Mesenteric fat pad (tissue), 1 donor: Measurements from ENCODE around the gene MRPL46. TPM values are rescaled to one million over a fixed set of nuclear protein-coding genes. Genes with fewer than 3 reads are reported as not detected.

Source experiments
- DNase-seq: peaks from one replicate; pipeline ENCODE4 v3.0.0-alpha.2; 2020; ENCODE audit warnings: low spot score
- long read RNA-seq: library from polyadenylated mRNA; unstranded; transcript quantifications from one replicate; pipeline ENCODE4 v2.0.0, GENCODE V29; 2020
- total RNA-seq: library from RNA; stranded (reverse); fragmentation: NEBNext Ultra II Directional; extraction: Animal tissue kit (Norgen Biotek cat#: 25700); gene quantifications from one replicate; pipeline ENCODE4 v1.2.1, GENCODE V29; 2021
- donor health status: DM: yes; HTN: yes; CAD: no.

MRPL46 gene
- 50.8 TPM for total RNA-seq
- long read RNA-seq, transcript MRPL46-201 (4 exons, 1,019 nt), result major isoform, 68 of 73 reads
- long read RNA-seq, partial matches to known transcripts, result 0 of 73 reads
- long read RNA-seq, other reads (novel, unspliced or antisense), result 5 of 73 reads

DNA sequence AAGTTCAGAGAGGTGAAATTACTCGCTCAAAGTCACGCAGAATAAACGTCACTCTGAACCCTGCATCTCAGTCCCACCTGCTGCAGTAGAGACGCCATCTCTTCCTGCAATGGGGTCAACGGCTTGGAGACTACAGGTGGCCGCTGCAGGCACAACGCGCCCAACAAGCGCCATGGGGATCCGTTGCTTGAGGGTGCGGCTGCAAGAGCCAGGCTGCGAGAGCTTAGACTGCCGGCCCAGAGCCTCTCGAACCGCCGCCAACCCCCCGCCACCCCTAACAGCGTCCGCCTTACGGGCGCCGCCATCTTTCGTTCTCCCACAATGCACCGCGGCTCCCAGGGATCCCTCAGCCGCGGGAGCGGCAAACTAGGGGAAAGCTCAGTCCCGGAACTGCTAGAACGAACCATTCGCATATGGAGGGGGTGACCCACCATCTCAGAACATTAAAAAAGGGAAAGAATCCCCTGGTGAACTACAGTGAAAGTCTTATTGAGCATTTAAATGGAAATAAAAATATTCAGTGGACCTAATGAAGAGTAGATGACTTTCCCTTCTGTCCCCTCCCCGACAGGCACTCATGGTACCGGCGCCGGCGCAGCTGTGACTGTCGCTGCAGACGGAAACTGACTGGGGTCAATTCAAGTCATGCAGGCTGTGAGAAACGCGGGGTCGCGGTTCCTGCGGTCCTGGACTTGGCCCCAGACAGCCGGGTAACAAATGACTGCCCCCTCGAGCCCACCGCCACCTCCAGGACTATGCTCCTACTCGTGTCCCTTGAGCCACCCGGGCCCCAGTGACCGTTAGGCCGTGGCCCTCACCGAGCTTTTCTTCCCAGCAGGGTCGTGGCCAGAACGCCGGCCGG is at the start of gene MRPL46, which contains the start of gene MRPS11:
Gene MRPL46 (minus strand): TSS at position 316 of the 862 bp plus-strand sequence. CDS start 11 bp downstream, at position 305.
Gene MRPS11 (plus strand): TSS at position 636 of the 862 bp plus-strand sequence. CDS start 10 bp downstream, at position 646.
- DNase-seq, result peak; percentile 94

DNA sequence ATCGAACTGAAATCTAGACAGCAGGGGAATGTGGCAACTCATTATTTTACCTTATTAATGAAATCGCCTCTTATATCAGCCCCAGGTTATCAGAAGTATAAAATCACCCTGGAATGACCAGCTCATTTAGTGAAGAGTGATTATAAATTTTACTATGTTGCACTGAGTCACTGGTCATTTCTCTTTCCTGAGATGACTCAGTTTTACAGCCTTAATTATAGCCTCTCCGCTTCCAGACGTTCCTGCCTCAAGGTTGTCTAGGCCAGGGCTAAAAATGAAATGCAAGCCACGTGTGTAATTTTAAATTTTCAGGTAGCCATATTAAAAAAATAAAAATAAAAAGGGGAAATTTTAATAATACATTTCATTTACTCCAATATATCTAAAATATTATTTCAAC is 46.0 kb upstream of the MRPL46 start:
- no peak for DNase-seq

DNA sequence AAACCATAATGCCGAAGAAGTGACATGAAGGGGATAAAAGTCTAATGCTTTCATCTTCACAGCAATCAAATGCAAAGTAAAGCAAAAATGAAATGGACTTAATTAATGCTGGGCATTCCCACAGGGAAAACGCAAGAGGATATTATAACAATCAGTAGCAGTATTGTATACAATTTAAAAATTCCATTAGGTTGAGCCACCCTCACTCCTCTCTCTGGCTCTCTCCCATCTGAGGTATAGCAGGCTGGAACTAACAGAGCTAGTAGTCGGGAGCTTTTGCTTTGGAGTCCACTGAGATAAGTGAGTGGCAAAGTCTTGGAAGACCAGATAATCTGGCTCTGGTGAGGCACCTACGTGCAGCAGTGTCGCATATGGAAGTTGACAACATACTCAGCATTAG is 45.4 kb upstream of the MRPL46 start:
- no peak for DNase-seq

DNA sequence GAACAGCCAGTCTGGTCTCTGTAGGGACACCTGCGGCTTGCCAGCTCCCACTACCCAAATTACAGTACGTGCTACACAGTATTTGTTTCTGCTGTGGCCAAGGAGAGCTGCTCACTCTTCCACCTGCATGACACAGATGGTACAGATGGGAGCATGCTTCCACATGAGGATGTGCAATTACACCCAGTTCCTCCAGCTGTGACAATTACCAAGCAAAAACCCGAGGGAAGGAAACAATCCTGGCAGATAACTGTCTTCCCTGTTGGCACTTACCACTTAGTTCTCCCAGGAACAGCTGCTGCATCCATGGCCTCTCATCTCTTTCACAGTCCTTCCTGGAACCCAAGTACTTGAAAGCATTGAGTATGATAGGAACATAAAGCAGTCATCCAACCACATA is 44.9 kb upstream of the MRPL46 start:
- no peak for DNase-seq

DNA sequence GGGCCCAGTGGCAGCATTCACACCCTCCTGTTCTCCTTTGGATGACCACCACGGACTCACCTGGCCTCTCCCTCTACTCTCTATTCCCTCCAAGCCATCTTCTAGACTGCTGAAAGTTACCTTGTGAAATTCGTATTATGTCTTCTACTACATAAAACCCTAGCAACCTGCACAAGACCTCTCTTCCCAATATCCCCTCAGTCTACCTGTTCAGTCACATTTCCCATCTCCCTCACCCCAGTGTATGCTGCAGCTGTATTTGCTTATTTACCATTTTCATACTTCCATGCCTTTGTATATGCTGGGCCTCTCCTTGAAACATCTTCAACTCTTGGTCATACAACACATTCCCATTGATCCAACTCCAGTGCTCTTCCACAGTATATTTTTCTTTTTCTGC is 44.0 kb upstream of the MRPL46 start:
- DNase-seq, result no peak

DNA sequence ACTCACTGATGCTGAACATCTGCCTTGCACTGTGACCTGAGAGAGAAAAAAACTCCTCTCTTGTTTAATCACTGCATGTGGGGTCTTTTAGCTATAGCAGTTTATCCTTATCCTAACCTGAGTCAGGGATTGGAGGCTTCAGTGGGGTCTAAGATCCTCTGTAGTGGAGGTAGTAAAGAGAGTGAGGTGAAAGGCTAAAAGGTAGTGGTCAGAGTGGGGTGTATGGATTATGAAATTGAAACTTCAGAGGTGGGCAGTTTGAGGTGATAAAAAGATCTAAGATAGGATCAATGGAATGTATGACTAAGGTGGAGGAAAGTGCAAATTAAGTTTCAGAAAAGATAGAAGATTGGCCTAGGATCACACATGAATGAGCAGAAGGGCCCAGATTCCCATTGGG is 42.8 kb upstream of the MRPL46 start:
- no peak for DNase-seq

DNA sequence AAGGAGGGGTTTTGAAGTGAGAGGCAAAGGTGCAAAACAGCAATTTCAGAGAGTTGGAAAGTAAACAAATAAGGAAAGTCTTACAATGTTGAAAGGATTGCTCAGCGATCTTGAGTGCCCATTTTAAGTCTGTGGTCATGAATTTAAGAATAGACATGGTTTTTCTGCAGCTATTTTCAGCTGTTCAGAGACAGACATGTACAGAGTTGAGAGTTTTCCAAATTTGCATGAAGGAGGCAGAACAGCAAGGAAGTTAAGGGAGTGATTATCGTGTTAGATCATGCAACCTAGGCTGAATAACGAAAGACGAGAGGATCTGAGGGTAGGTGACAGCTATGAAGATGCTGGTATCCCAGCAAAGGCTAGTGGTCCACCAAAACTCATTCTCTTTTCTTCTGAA is 42.1 kb upstream of the MRPL46 start:
- no peak for DNase-seq

DNA sequence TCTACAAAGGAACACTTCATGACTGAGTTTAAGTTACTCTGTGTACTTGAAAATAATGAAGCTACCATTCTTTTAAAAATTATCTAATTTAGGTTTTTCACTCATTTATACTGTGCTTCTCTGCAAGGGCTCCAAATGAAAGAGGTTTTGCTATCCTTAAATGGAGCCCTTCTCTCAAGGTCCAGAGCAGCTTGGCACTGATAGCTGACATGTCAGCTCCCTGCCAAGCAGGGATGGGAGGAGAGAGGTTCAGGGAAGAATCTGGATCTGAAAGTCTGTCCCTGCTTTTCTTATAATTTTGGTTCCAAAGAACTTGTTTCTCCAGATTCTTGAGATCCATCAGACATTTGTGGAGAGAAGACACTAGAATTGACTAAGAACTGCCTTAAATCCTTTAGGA is 39.4 kb upstream of the MRPL46 start:
- no peak for DNase-seq

DNA sequence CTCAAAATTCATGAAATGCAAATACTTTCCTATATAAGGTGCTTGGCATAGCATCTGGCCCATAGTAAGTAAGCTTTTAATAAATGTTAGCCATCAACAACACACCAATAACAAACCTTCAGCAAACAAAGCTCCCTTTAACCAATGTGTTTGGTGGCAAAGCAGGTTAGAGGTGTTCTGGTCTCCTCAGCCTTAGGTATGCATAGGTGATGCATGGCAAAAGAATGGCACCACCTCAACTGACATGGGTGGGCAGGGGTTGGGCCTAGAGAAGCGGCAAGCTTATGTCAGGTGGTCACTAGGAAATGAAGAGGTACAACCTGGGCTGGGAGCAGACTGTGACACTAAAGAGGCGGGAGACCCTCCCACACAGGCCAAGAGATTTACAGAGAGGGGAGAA is 38.5 kb upstream of the MRPL46 start:
- DNase-seq, result no peak

DNA sequence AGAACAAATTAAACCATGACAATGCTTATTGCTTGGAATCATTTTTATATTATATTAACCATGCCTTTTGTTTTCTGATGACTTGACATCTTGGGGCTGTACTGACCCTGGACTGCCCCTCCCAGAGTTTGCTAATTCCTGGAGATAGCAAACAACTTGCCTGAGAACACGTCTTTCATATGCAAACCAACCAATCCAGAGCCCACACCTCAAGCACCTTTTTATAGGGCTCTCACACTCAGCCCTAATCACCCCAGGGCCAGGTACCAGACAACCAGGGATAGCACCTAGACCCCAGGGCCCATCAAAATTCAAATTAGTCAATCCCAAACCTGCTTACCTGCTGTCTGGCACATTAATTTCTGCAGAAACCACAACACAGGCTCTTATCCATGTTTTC is 37.3 kb upstream of the MRPL46 start:
- DNase-seq, result no peak

DNA sequence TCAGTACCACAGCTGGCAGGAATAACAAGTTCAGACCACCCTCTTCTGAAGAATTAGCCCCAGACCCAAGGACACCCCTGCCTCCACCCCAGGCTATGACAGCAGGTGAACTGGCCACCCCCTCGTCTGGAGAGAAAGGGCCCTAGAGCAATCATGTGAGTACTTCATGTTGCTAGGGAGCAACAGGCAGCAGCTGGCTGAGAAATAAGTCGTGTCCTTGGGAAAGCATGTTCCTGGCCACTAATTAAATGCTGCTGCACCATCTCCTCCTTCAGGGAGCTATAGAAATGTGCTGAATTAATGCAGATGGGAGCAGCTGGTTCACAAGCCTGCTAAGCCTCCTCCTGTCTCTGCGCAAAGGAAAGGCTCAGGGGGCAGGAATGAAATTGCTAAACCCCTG is 31.8 kb upstream of the MRPL46 start:
- no peak for DNase-seq

DNA sequence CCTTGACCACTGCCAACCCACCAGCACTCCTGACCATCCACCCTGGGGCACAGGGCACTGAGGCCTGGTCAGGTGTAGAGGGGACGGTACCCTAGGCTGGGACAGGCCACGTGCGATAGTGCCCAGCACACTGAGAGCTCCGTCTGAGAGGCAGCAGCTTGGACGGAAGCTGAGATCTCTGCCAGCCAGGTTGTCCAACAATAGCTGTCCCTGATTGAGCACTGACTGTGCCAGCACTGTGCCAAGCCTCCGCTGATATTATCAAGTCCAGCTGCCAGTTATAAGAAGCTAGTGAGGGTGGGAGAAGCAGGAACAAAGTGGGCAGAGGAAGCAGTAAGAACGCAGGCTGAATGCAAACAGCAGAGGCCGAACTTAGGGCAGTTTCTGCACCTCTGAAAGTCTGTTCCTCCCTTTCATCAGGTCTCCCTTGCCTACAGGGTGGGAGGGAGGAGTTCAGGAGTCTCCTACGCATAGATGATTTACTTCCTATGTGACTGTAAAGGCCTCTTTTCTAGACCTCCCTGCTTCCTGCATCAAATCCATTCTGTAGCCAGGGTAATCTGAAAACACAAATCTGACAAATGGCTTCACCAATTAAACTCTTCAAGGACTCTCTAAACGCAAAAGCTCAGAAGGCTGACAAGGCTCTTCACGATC is 30.0 kb upstream of the MRPL46 start:
- DNase-seq, result no peak

DNA sequence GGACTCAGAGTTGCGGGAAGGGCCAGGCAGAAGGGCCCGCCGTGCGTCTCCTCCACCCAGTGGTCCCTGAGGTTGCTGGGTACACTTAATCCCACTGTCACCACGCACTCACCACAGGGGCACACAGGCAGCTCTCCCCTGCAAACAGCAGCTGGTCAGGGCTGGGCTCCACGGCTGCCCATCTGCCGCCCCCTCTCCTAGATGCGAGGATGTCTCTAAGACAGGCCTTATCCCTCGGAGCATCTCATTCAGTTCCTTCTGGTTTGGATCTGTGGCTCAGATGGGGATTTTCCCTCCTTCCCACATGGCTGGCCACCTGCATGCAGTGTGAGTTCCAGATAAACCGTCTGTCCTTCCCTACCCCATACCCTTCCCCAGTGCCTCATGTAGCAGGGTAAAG is 26.7 kb upstream of the MRPL46 start:
- DNase-seq, result no peak

DNA sequence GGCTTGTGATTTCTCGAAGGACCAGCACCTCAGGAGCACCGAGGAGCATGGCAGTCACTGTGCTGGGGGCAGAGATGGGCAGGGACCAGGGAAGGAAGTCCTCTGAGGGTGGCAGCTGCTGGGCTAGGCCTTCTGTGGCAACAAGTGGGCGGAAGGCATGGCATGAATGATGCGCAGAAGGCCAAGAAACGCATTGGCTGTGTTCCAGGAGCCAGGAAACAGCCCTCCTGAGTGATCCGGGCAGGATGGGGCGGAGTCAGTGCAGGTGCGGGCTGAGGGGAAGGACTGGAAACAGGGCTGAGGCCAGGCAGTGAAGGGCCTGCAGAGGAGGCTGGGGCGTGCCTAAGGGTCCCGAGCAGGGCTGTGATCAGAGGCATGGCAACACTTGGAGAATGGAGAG is 24.0 kb upstream of the MRPL46 start:
- DNase-seq, result no peak

DNA sequence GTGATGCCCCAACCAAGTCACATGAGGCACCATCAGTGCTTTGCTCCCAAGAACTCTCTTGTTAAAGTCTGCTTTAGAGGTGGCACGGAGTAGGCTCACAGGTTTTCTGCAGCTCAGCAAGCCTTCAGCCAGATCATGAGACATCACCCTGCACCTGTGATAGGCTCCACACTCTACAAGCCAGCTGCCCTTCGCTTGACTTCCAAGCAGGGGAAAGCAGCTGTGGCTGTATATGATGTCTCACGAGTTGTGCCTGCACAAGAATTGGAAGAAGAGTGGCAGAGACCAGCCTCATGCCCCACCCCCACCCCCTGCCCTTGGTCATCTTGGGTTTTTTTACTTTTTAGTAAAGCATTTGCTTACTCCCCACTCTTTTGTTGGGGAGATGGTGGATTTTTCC is 22.8 kb upstream of the MRPL46 start:
- DNase-seq, result no peak

DNA sequence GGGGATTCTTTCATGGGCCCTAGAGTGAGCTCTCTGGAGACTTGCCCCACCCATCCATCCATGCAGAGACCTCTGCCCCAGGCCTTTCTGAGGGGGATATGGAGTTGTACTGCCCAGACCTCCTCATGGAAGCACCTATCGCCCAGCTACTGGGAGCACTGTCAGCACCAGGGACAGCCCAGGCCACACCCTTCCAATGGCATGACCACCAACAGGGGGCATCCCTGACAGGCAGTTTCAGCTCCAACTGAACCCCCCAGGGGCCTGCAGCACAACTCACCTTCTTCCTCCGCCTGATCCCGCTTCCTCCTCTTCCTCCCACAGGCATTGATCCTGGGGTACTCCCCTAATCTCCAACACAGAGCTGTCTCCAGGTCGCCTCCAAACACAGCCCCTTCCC is 22.1 kb upstream of the MRPL46 start:
- DNase-seq, result no peak

DNA sequence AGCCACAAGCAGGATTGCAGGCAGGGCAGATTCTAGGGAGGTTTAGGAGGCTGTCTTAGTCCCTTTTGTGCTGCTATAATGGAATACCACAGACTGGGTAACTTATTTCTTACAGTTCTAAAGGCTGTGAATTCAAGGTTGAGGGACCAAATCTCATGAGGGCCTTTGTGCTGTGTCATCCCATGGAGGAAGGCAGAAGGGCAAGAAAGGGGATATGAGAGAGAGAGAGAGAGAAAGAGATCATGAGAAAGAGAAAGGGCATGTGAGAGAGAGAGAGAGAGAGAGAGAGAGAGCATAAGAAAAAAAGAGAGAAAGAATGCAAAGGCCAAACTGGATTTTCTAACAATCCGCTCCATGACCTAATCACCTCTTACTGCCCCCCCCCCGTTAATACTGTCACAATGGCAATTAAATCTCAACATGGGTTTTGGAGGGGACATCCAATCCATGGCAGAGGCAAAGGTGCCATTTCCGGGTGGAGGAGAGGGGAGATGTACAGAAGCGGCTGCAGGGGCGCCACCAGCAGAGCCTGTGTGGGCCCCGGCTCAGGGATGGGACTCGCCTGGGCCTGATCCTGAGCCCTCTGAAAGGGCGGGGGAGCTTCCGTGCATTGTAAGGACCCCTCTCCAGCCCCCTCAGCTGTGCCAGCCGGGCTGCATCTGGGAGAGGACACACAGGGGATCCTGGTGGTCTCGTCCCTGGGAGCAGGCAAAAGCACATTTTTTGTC is 20.8 kb upstream of the MRPL46 start:
- no peak for DNase-seq

DNA sequence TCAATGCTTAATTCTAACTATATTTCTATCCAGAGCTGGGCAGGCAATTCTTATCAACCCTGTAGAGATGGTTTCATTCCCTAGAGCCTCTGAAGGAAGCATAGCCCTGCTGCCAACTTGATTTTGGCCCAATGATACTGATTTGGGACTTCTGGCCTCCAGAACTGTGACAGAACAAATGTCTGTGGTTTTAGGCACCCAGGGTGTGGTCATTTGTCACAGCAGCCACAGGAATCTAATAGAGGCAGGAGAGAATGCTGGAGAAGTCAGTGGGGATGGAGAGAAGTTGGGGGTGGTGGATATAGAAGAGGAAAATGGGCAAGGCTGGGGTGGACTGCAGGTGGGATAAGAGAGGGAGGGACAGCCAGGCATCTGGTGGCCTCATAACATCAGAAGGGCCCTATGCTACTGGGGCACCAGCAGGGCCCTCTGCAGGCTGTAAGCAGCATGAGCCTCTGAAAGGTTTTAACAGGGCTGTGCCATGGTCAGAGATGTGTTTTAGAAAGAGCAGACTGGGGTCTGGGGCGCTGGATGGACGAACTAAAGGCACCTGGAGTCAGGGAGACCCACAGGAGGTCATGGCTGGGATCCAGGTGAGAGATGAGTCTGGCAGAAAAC is 20.1 kb upstream of the MRPL46 start:
- DNase-seq, result no peak

DNA sequence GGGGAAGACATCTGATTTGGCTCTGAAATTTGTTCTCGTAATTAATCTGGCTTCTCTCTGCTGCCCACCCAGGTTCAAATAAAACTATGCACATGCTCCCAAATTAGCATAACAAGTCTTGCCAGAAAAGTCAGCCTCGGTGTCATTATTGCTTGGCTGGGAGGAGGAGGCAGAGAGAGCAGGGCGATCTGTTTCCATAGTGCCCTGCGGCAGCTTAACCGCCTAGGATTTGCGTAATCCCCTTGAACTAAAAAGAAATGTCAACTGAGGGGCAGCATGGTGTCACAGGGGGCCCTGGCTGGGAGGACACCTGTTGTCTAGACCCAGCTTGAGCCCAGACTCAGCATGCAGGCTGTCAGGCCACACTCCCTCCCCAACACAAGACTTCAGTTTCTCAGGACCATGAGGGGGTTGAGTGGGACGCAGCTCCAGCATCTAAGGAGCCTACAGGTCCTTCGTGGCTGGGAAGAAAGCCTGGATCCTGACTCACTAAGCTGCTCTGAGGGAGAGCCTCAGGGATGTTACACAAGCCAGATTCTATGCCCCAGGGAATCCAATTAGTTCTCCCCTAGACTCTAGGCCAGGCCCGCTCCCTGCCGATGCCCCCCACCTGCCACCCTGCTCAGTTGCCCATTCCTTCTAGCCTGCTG is 17.6 kb upstream of the MRPL46 start:
- no peak for DNase-seq

DNA sequence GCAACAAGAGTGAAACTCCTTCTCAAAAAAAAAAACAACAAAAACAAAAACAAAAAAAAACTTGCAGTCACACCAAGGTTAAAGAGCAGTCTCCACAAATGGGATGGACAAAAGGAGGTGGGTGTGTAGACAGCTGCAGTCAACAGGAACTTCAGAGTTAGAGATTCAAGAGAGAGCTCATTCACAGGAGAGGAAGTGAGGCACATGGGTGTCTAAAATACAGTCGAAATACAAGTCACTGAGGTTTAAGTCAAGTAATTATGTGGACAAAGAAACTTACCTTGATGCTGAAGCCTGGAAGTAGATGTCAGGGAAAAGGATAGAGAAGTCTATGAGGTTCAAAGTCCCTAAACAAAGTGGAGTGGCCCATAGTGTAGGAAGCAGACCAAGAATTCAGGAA is 15.1 kb upstream of the MRPL46 start:
- DNase-seq, result no peak

DNA sequence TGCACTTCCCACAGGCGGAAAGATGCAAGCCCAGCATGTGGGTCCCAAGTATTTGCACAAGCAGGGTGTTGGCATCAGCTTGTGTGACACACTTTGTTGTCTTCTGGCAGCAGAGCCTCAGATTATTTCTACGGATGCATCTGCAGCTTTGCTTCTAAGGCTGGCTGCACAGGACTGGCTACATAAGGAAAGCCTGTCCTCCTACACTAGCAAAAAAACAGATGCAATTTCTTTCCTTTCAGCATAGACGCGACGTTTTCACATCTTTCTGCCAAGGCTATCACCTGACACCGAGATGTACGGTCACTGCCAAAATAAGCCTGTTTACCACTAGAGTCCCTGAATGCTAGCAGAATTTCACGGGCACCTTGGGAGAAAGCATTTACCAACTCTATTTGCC is 13.8 kb upstream of the MRPL46 start:
- DNase-seq, result no peak
